H9 (cell line): Measurements from ENCODE around the gene SLAMF7. TPM values are rescaled to one million over a fixed set of nuclear protein-coding genes. Genes with fewer than 3 reads are reported as not detected.

Source experiments
- DNase-seq: peaks from one replicate; pipeline ENCODE4 v3.0.0-alpha.2; 2017
- H2AFZ ChIP-seq: one replicate; pipeline ENCODE4 v1.6.1; 2013; ENCODE audit warnings: mild to moderate bottlenecking, low read length, control low read depth, moderate library complexity
- H2AK5ac ChIP-seq: 2 replicates; pipeline ENCODE4 v1.6.1; 2013; ENCODE audit warnings: low read length, control low read depth, mixed read lengths; ENCODE audit not compliant: insufficient read length
- H2BK120ac ChIP-seq: one replicate; pipeline ENCODE4 v1.6.1; 2013; ENCODE audit warnings: low read depth, mild to moderate bottlenecking, low read length, control low read depth, inconsistent platforms; ENCODE audit not compliant: poor library complexity, severe bottlenecking
- H2BK12ac ChIP-seq: 2 replicates; pipeline ENCODE4 v1.6.1; 2013; ENCODE audit warnings: low read length, control low read depth, mixed read lengths, low read depth; ENCODE audit not compliant: insufficient read length
- H2BK15ac ChIP-seq: 2 replicates; pipeline ENCODE4 v1.6.1; 2013; ENCODE audit warnings: low read depth, low read length, control low read depth
- H2BK20ac ChIP-seq: one replicate; pipeline ENCODE4 v1.6.1; 2013; ENCODE audit warnings: low read depth, mild to moderate bottlenecking, low read length, control low read depth, inconsistent platforms; ENCODE audit not compliant: poor library complexity, severe bottlenecking
- H2BK5ac ChIP-seq: 2 replicates; pipeline ENCODE4 v1.6.1; 2013; ENCODE audit warnings: low read length, control low read depth, mixed read lengths; ENCODE audit not compliant: insufficient read length
- H3K14ac ChIP-seq: 2 replicates; pipeline ENCODE4 v1.6.1; 2013; ENCODE audit warnings: low read length, control low read depth; ENCODE audit not compliant: insufficient read depth
- H3K18ac ChIP-seq: 2 replicates; pipeline ENCODE4 v1.6.1; 2013; ENCODE audit warnings: low read depth, mild to moderate bottlenecking, mixed read lengths, low read length, control low read depth; ENCODE audit not compliant: insufficient read length
- H3K23ac ChIP-seq: 2 replicates; pipeline ENCODE4 v1.6.1; 2013; ENCODE audit warnings: low read length, control low read depth, mixed read lengths, low read depth; ENCODE audit not compliant: insufficient read length
- H3K23me2 ChIP-seq: 2 replicates; pipeline ENCODE4 v1.6.1; 2013; ENCODE audit warnings: low read depth, mild to moderate bottlenecking, mixed read lengths, low read length, control low read depth; ENCODE audit not compliant: insufficient read length, poor library complexity, severe bottlenecking
- H3K27ac ChIP-seq: 2 replicates; pipeline ENCODE4 v1.5.1; 2013; ENCODE audit warnings: low read length, control low read depth, mixed read lengths, low read depth; ENCODE audit not compliant: insufficient read length
- H3K27me3 ChIP-seq: 2 replicates; pipeline ENCODE4 v1.6.1; 2013; ENCODE audit warnings: low read length, control low read depth, inconsistent platforms; ENCODE audit not compliant: insufficient read depth
- H3K4ac ChIP-seq: 2 replicates; pipeline ENCODE4 v1.6.1; 2013; ENCODE audit warnings: low read depth, mild to moderate bottlenecking, control low read depth, inconsistent platforms, low read length, moderate library complexity
- H3K4me1 ChIP-seq: 2 replicates; pipeline ENCODE4 v1.6.1; 2013; ENCODE audit warnings: low read length, control low read depth, inconsistent platforms; ENCODE audit not compliant: insufficient read depth
- H3K4me2 ChIP-seq: 2 replicates; pipeline ENCODE4 v1.6.1; 2013; ENCODE audit warnings: low read length, control low read depth, mixed read lengths; ENCODE audit not compliant: insufficient read length, insufficient read depth
- H3K56ac ChIP-seq: 2 replicates; pipeline ENCODE4 v1.6.1; 2013; ENCODE audit warnings: low read depth, mild to moderate bottlenecking, mixed read lengths, low read length, control low read depth; ENCODE audit not compliant: insufficient read length
- H3K79me1 ChIP-seq: 2 replicates; pipeline ENCODE4 v1.6.1; 2013; ENCODE audit warnings: low read depth, mild to moderate bottlenecking, moderate library complexity, low read length, control low read depth, inconsistent platforms; ENCODE audit not compliant: insufficient read depth, poor library complexity, severe bottlenecking
- H3K79me2 ChIP-seq: 2 replicates; pipeline ENCODE4 v1.6.1; 2013; ENCODE audit warnings: low read length, control low read depth, inconsistent platforms; ENCODE audit not compliant: insufficient read depth
- H3K9ac ChIP-seq: 2 replicates; pipeline ENCODE4 v1.6.1; 2013; ENCODE audit warnings: low read length, control low read depth, mixed read lengths; ENCODE audit not compliant: insufficient read length; ENCODE audit errors: extremely low read depth
- H3K9me3 ChIP-seq: one replicate; pipeline ENCODE4 v1.6.1; 2013; ENCODE audit warnings: low read depth, low read length, inconsistent platforms; ENCODE audit not compliant: control insufficient read depth
- H3T11ph ChIP-seq: one replicate; pipeline ENCODE4 v1.6.1; 2013; ENCODE audit warnings: mild to moderate bottlenecking, low read length, control low read depth, inconsistent platforms
- H4K20me1 ChIP-seq: one replicate; pipeline ENCODE4 v1.6.1; 2013; ENCODE audit not compliant: control insufficient read depth, insufficient read length, insufficient read depth
- H4K5ac ChIP-seq: 2 replicates; pipeline ENCODE4 v1.6.1; 2013; ENCODE audit warnings: low read depth, mild to moderate bottlenecking, mixed read lengths, low read length, control low read depth; ENCODE audit not compliant: insufficient read length
- H4K8ac ChIP-seq: replicated peaks from 2 replicates; pipeline ENCODE4 v1.6.1; 2013; ENCODE audit warnings: low read length, control low read depth, mixed read lengths, low read depth; ENCODE audit not compliant: insufficient read length
- H4K91ac ChIP-seq: 2 replicates; pipeline ENCODE4 v1.6.1; 2013; ENCODE audit warnings: low read depth, mild to moderate bottlenecking, moderate library complexity, mixed read lengths, low read length, control low read depth; ENCODE audit not compliant: insufficient read length
- H3K27ac Mint-ChIP-seq, 3 experiments: 2 replicates in 2 of 3; 3 replicates in 1 of 3; pipeline ENCODE4 v1.8.0; 2020 to 2021; ENCODE audit warnings: mixed read lengths in 3 of 3, mild to moderate bottlenecking in 1 of 3, moderate library complexity in 1 of 3
- H3K27me3 Mint-ChIP-seq: 2 replicates; pipeline ENCODE4 v1.8.0; 2021; ENCODE audit warnings: low read depth, mild to moderate bottlenecking, moderate library complexity, mixed read lengths
- H3K36me3 Mint-ChIP-seq, 3 experiments: 2 replicates in 2 of 3; 3 replicates in 1 of 3; pipeline ENCODE4 v1.8.0; 2020 to 2021; ENCODE audit warnings: low read depth in 3 of 3, mixed read lengths in 3 of 3; ENCODE audit not compliant: insufficient read depth in 1 of 3
- H3K4me1 Mint-ChIP-seq, 2 experiments: 2 replicates each; pipeline ENCODE4 v1.8.0; 2020; ENCODE audit warnings: mixed read lengths in 2 of 2
- H3K4me3 Mint-ChIP-seq, 2 experiments: 2 replicates in 1 of 2; 3 replicates in 1 of 2; pipeline ENCODE4 v1.8.0; 2020 to 2021; ENCODE audit warnings: mild to moderate bottlenecking in 2 of 2, mixed read lengths in 2 of 2, moderate library complexity in 1 of 2
- H3K9me3 Mint-ChIP-seq, 2 experiments: 2 replicates in 1 of 2; 3 replicates in 1 of 2; pipeline ENCODE4 v1.8.0; 2020; ENCODE audit warnings: mild to moderate bottlenecking in 2 of 2, mixed read lengths in 2 of 2, moderate library complexity in 1 of 2
- WGBS: extraction: QIAGEN DNeasy Blood & Tissue Kit; methylation state at CpG from one replicate; pipeline ENCODE4 v1.1.7; 2013; ENCODE audit warnings: missing lambda C conversion rate, low lambda C conversion rate, mixed read lengths; ENCODE audit not compliant: insufficient read length; ENCODE audit errors: extremely low coverage; 5-methylcytosine and 5-hydroxymethylcytosine counted together
- total RNA-seq: library from RNA; stranded (reverse); gene quantifications from 2 replicates; pipeline ENCODE4 v1.2.1, GENCODE V29; 2021
- TF ChIP-seq, protein P1 (sequence below): fragments of 200-600 bp; sonication (generic); conservative IDR thresholded peaks from 3 replicates; pipeline ENCODE4 v1.8.0; 2021; ENCODE audit warnings: antibody characterized with exemption, mild to moderate bottlenecking

Gene SLAMF7
- total RNA-seq, 1 experiment from 2014 or later = not detected

DNA sequence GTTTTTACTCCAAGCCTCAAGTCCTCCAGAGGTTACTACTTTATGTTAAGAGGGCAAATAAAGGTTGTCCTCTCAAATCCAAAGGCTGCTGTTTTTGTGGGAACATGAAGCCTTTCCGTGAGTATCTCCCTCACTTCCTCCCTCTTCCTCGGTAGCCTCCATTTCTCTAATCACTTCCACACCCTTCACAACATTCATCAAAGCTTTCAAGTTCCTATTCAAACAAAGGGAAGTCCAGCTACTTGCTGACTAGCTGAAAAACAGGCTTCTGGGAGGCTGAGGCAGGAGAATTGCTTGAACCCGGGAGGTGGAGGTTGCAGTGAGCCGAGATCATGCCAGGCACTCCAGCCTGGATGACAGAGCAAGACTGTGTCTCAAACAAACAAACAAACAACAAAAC is 20.8 kb upstream of the SLAMF7 start:
- H3K27ac ChIP-seq = no peak overlapping the region
- H2AK5ac ChIP-seq = no peak overlapping the region
- peaks cover 6 to 7% of the 10 kb centered on the region in 2 experiments for H3K9me3 Mint-ChIP-seq
- no peak overlapping the region for H4K8ac ChIP-seq
- no CpG with 5 or more reads among the region's 4 CpGs for WGBS
- H2BK120ac ChIP-seq = no peak overlapping the region
- no peak overlapping the region for H3K23ac ChIP-seq
- H3K23me2 ChIP-seq = no peaks in the 10 kb centered on the region
- H3K27me3 ChIP-seq = no peaks in the 10 kb centered on the region
- no peak overlapping the region for H3K14ac ChIP-seq
- H2BK12ac ChIP-seq = no peak overlapping the region
- no peaks in the 10 kb centered on the region for H4K20me1 ChIP-seq
- no peak overlapping the region for H2BK15ac ChIP-seq
- H3K9me3 ChIP-seq = no peaks in the 10 kb centered on the region
- no peak overlapping the region for H3K18ac ChIP-seq
- no peak overlapping the region for H3T11ph ChIP-seq
- no peak overlapping the region for H3K4ac ChIP-seq
- no peaks in the 10 kb centered on the region for H3K4me1 ChIP-seq
- H3K79me1 ChIP-seq = no peaks in the 10 kb centered on the region
- peaks cover 0 to 7% (median 6%) of the 10 kb centered on the region in 3 experiments; a peak in 4 of 7 replicates for H3K36me3 Mint-ChIP-seq
- H3K27ac Mint-ChIP-seq = no peak overlapping the region
- no peak overlapping the region for H3K4me3 Mint-ChIP-seq
- H3K56ac ChIP-seq = no peak overlapping the region
- peaks cover 1% of the 10 kb centered on the region; the same call in 1 of the 2 replicates for H3K27me3 Mint-ChIP-seq
- peaks cover 5 to 8% of the 10 kb centered on the region in 2 experiments for H3K4me1 Mint-ChIP-seq
- no peak for DNase-seq
- no peak overlapping the region for H2BK5ac ChIP-seq
- no peak overlapping the region for H3K4me2 ChIP-seq
- H3K9ac ChIP-seq = no peak overlapping the region
- no peak overlapping the region for H4K91ac ChIP-seq
- H2BK20ac ChIP-seq = no peak overlapping the region
- TF ChIP-seq, protein P1, sequence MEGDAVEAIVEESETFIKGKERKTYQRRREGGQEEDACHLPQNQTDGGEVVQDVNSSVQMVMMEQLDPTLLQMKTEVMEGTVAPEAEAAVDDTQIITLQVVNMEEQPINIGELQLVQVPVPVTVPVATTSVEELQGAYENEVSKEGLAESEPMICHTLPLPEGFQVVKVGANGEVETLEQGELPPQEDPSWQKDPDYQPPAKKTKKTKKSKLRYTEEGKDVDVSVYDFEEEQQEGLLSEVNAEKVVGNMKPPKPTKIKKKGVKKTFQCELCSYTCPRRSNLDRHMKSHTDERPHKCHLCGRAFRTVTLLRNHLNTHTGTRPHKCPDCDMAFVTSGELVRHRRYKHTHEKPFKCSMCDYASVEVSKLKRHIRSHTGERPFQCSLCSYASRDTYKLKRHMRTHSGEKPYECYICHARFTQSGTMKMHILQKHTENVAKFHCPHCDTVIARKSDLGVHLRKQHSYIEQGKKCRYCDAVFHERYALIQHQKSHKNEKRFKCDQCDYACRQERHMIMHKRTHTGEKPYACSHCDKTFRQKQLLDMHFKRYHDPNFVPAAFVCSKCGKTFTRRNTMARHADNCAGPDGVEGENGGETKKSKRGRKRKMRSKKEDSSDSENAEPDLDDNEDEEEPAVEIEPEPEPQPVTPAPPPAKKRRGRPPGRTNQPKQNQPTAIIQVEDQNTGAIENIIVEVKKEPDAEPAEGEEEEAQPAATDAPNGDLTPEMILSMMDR = no peak
- H3K79me2 ChIP-seq = no peaks in the 10 kb centered on the region
- H2AFZ ChIP-seq = no peak overlapping the region
- no peak overlapping the region for H4K5ac ChIP-seq
